GM18508 (cell line): ENCODE data around the gene TXNDC2.

ENCODE experiments used
- ATAC-seq: cut with Tn5 transposase; IDR thresholded peaks from one replicate; pipeline ENCODE4 v1.9.1; 2021; ENCODE audit warnings: moderate number of reproducible peaks; ENCODE audit not compliant: insufficient read depth, unreplicated experiment

Gene TXNDC2

GRCh38 chr18:9926977-9927376, 41.2 kb downstream of the TXNDC2 start:
- ATAC-seq: no peak

- no peak for ATAC-seq
These were observed 41.8 kb downstream of the TXNDC2 start for GRCh38 chr18:9927392-9928063.

- ATAC-seq: no peak
These were observed 43.0 kb downstream of the TXNDC2 start for GRCh38 chr18:9928646-9929259.

GRCh38 chr18:9930299-9930884, 44.6 kb downstream of the TXNDC2 start:
- no peak for ATAC-seq

DNA sequence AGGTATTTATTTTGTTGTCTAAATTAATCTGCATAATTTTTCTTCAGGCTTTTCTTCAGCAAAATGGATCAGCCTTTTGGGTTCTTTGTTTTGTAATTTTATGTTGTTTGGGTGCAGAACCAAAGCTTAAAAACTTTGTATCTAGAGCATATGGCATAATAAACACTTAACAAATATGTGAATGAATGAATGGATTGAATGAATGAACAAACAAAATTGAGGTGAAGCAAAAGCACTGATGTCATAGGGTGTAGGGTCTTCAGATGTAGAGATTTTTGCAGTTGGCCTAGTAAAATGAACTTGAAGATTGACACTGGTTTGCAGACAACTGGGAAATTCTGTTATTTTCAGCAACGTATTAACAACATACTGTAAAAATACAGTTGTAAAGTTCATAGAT, 45.4 kb downstream of the TXNDC2 start:
- no peak for ATAC-seq

DNA sequence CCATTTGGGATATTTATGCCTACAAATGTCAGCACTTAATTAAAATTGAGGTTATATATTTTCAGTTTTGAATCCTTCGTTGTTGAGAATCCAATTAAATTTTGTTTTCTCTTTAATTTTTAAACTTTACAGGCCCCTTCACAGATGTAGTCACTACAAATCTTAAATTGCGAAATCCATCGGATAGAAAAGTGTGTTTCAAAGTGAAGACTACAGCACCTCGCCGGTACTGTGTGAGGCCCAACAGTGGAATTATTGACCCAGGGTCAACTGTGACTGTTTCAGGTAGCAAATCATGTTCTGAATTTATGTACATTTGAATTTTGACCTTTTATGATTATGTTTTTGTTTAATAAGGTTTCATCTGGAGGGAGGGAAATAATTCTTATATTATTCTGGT, 45.9 kb downstream of the TXNDC2 start:
- no peak for ATAC-seq

GRCh38 chr18:9933865-9934264, 48.1 kb downstream of the TXNDC2 start:
- no peak for ATAC-seq

DNA sequence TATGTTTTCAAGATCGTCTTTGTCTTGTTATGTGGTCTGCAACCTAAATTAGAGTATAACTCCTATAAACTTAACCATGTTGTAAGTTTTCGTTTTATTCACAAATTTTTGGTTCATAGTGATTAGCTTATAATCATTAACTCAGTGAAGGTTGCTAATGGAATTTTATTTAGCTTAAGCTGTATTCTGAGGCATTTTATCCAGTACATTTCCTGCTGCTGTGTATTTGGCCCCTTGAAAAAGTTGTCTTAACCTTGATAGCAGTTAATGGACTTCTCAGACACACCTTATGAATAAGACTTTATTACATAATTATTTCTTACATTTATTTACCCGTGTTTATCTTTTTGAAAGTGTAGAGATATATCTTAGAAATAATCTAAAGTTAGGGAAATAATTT, 48.5 kb downstream of the TXNDC2 start:
- no peak for ATAC-seq
